K562 (cell line): ENCODE data around the gene WFIKKN1. TPM values are rescaled to one million over a fixed set of nuclear protein-coding genes. Genes with fewer than 3 reads are reported as not detected.

Source experiments
- BRF1 ChIP-seq: IDR thresholded peaks from 3 replicates; pipeline ENCODE4 v1.6.1; 2011; ENCODE audit warnings: borderline replicate concordance, mild to moderate bottlenecking; ENCODE audit not compliant: insufficient read length; ENCODE audit errors: extremely low read depth
- CGGBP1 ChIP-seq: fragments of 250-450 bp; sonication (Bioruptor Pico); IDR thresholded peaks from 2 replicates; pipeline ENCODE4 v1.9.0; 2021; ENCODE audit warnings: mild to moderate bottlenecking
- E2F6 ChIP-seq, 2 experiments: IDR thresholded peaks; 2 replicates each; pipeline ENCODE4 v1.6.1; 2011; ENCODE audit warnings: borderline replicate concordance in 1 of 2, control low read depth in 1 of 2, low read depth in 1 of 2, low read length in 1 of 2, mild to moderate bottlenecking in 1 of 2, mixed read lengths in 1 of 2, moderate library complexity in 1 of 2; ENCODE audit not compliant: insufficient read depth in 1 of 2, insufficient read length in 1 of 2, poor library complexity in 1 of 2, severe bottlenecking in 1 of 2; ENCODE audit errors: extremely low read depth in 1 of 2
- ESRRA ChIP-seq: fragments of 450-650 bp; IDR thresholded peaks from 2 replicates; pipeline ENCODE4 v1.6.1; 2014; ENCODE audit warnings: low read depth, mild to moderate bottlenecking, moderate library complexity, borderline replicate concordance
- ETS1 ChIP-seq: conservative IDR thresholded peaks from 2 replicates; pipeline ENCODE4 v1.6.1; 2011; ENCODE audit warnings: low read depth, mild to moderate bottlenecking, low read length; ENCODE audit not compliant: control insufficient read depth
- FOXP4 ChIP-seq: sonication (generic); formaldehyde crosslinking; IDR thresholded peaks from 2 replicates; pipeline ENCODE4 v1.8.0; 2022; ENCODE audit warnings: mild to moderate bottlenecking, missing genetic modification reagents, borderline replicate concordance
- MED1 ChIP-seq: sonication (generic); formaldehyde crosslinking; IDR thresholded peaks from 2 replicates; pipeline ENCODE4 v1.8.1; 2023; ENCODE audit warnings: missing genetic modification reagents, borderline replicate concordance
- MEF2A ChIP-seq: IDR thresholded peaks from 2 replicates; pipeline ENCODE4 v1.6.1; 2011; ENCODE audit warnings: low read depth, mild to moderate bottlenecking, low read length, moderate library complexity; ENCODE audit not compliant: control insufficient read depth
- RBBP5 ChIP-seq: fragments of 200-600 bp; sonication (generic); IDR thresholded peaks from 2 replicates; pipeline ENCODE4 v1.6.1; 2012; ENCODE audit warnings: borderline replicate concordance, mild to moderate bottlenecking, low read length, control low read depth, inconsistent platforms; ENCODE audit not compliant: insufficient read depth, poor library complexity, severe bottlenecking
- SMAD4 ChIP-seq: fragments of 250-450 bp; sonication (Bioruptor Pico); conservative IDR thresholded peaks from 2 replicates; pipeline ENCODE4 v1.8.0; 2021; ENCODE audit warnings: inconsistent platforms, mild to moderate bottlenecking, moderate library complexity
- SNAPC5 ChIP-seq: fragments of 250-450 bp; sonication (Bioruptor Pico); IDR thresholded peaks from 2 replicates; pipeline ENCODE4 v1.8.0; 2021; ENCODE audit warnings: moderate library complexity, mild to moderate bottlenecking, inconsistent platforms
- YY1 ChIP-seq, 3 experiments: IDR thresholded peaks; 2 replicates each; pipeline ENCODE4 v1.6.1; 2011; ENCODE audit warnings: low read length in 2 of 3, mild to moderate bottlenecking in 2 of 3, moderate library complexity in 2 of 3, borderline replicate concordance in 1 of 3, control low read depth in 1 of 3, low read depth in 1 of 3; ENCODE audit not compliant: insufficient read depth in 3 of 3, insufficient replicate concordance in 2 of 3, control insufficient read depth in 1 of 3, insufficient read length in 1 of 3; ENCODE audit errors: extremely low read depth in 1 of 3
- ZBTB11 ChIP-seq, 3 experiments: fragments of 200-800 bp in 1 of 3; fragments of 250-450 bp in 1 of 3; fragments of 450-650 bp in 1 of 3; sonication (Bioruptor Pico) in 1 of 3; sonication (Bioruptor generic) in 1 of 3; formaldehyde crosslinking in 1 of 3; IDR thresholded peaks; 2 replicates each; pipeline versions ENCODE4 v1.6.1 to v1.8.0; 2016 to 2022; ENCODE audit warnings: mild to moderate bottlenecking in 2 of 3, missing genetic modification characterization in 2 of 3, missing compliant biosample characterization in 1 of 3, moderate library complexity in 1 of 3
- ZNF224 ChIP-seq: sonication (generic); formaldehyde crosslinking; IDR thresholded peaks from 2 replicates; pipeline ENCODE4 v1.8.0; 2022; ENCODE audit warnings: mild to moderate bottlenecking, missing genetic modification reagents
- polyA plus RNA-seq, 8 experiments: library from polyadenylated mRNA; depleted of rRNA in 4 of 8; stranded (reverse) in 5 of 8; unstranded in 3 of 8; fragments of >200 nt; fragmentation: Nextera tagmentation in 2 of 8; fragmentation: Illumina TruSeq in 1 of 8; extraction: Ambion mirVana in 2 of 8; extraction: Trizol in 1 of 8; gene quantifications; 2 replicates each; pipeline versions ENCODE4 v1.2.1 to v1.2.3, GENCODE V29; 2011 to 2014; ENCODE audit warnings: inconsistent platforms in 1 of 8, missing spikeins in 1 of 8
- total RNA-seq, 7 experiments: library from RNA; depleted of rRNA in 6 of 7; stranded (reverse); fragments of >200 nt in 6 of 7; fragmentation: Illumina TruSeq in 2 of 7; extraction: Trizol in 2 of 7; gene quantifications; 2 replicates each; pipeline versions ENCODE4 v1.2.1 to v1.2.3, GENCODE V29; 2011 to 2021; ENCODE audit warnings: low replicate concordance in 1 of 7

Gene WFIKKN1
- total and polyA plus RNA-seq, 9 of the 15 experiments (the other 6 are each of a cell fraction or from before 2014, with no cell fraction given) = 0.14 to 1.1 (median 0.50) TPM; not detected in 4

- TF ChIP-seq ZBTB11 (CRISPR knock-in tag; IDR thresholded peaks at IDR 0.05) (no peak), MED1 (CRISPR knock-in tag) (no peak), YY1 (IDR thresholded peaks at IDR 0.05; ENCODE audit: borderline replicate concordance in 1 of 3, control insufficient read depth in 1 of 3, extremely low read depth in 1 of 3, insufficient read depth in 3 of 3, insufficient read length in 1 of 3, insufficient replicate concordance in 2 of 3, low read depth in 1 of 3, low read length in 2 of 3) (peak in 2 of 3 experiments; percentile 5 to 13), E2F6 (IDR thresholded peaks at IDR 0.05; ENCODE audit: borderline replicate concordance in 1 of 2, extremely low read depth in 1 of 2, insufficient read depth in 1 of 2, insufficient read length in 1 of 2, low read depth in 1 of 2, low read length in 1 of 2, poor library complexity in 1 of 2, severe bottlenecking in 1 of 2) (peak in 1 of 2 experiments; percentile 65), MEF2A (no peak), SNAPC5 (CRISPR knock-in tag) (no peak), ETS1 (no peak), ESRRA (peak; percentile 75), RBBP5 (peak; percentile 53), SMAD4 (CRISPR knock-in tag) (peak; percentile 83), ZNF224 (no peak), BRF1 (no peak), FOXP4 (0 out of 2 replicates have a peak, but pooled peaks have one; percentile 63), CGGBP1 (CRISPR knock-in tag) (no peak)
Measured at GRCh38 chr16:674968-675883, 44.4 kb downstream of the WFIKKN1 start, which contains the start of gene RHBDL1 (continued).
